WTC11 (cell line): ENCODE measurements around the gene APBB1. TPM values are rescaled to one million over a fixed set of nuclear protein-coding genes. Genes with fewer than 3 reads are reported as not detected.

Source experiments
- ATAC-seq: fragments of 200-7000 bp; cut with Tn5 transposase; 2 replicates; pipeline ENCODE4 v1.10.0; 2021; ENCODE audit warnings: mild to moderate bottlenecking, moderate library complexity
- CTCF ChIA-PET: fragments of 300-600 bp; sonication (Branson Sonifier 250); formaldehyde crosslinking; loops from one replicate; lab custom pipeline; 2021; ENCODE audit warnings: antibody characterized with exemption; lab: Charles Lee
- POLR2A ChIA-PET: fragments of 350-600 bp; sonication (Branson Sonifier 250); formaldehyde crosslinking; loops from one replicate; lab custom pipeline; 2021; ENCODE audit warnings: antibody characterized with exemption; lab: Charles Lee
- DNase-seq: peaks from one replicate; pipeline ENCODE4 v3.0.0; 2021; ENCODE audit warnings: low spot score
- H3K27ac Mint-ChIP-seq: 2 replicates; pipeline ENCODE4 v1.8.0; 2021; ENCODE audit warnings: mixed read lengths
- H3K27me3 Mint-ChIP-seq: 2 replicates; pipeline ENCODE4 v1.8.0; 2021; ENCODE audit warnings: low read depth, mild to moderate bottlenecking, moderate library complexity, mixed read lengths
- H3K36me3 Mint-ChIP-seq: 2 replicates; pipeline ENCODE4 v1.8.0; 2021; ENCODE audit warnings: mixed read lengths
- H3K4me1 Mint-ChIP-seq: 2 replicates; pipeline ENCODE4 v1.8.0; 2022; ENCODE audit warnings: mixed read lengths
- H3K4me3 Mint-ChIP-seq: 2 replicates; pipeline ENCODE4 v1.8.0; 2021; ENCODE audit warnings: mild to moderate bottlenecking, moderate library complexity, mixed read lengths
- H3K9me3 Mint-ChIP-seq: 2 replicates; pipeline ENCODE4 v1.8.0; 2021; ENCODE audit warnings: mixed read lengths
- AFF4 ChIP-seq: sonication (generic); formaldehyde crosslinking; IDR thresholded peaks from 2 replicates; pipeline ENCODE4 v1.8.1; 2023; ENCODE audit warnings: mild to moderate bottlenecking, missing genetic modification reagents, borderline replicate concordance
- CREB1 ChIP-seq: sonication (generic); formaldehyde crosslinking; IDR thresholded peaks from 2 replicates; pipeline ENCODE4 v1.8.0; 2023; ENCODE audit warnings: mild to moderate bottlenecking, missing genetic modification reagents
- ETV6 ChIP-seq: sonication (generic); formaldehyde crosslinking; IDR thresholded peaks from 2 replicates; pipeline ENCODE4 v1.8.1; 2022; ENCODE audit warnings: mild to moderate bottlenecking, missing genetic modification reagents
- FOXP4 ChIP-seq: sonication (generic); formaldehyde crosslinking; IDR thresholded peaks from 2 replicates; pipeline ENCODE4 v1.8.0; 2022; ENCODE audit warnings: mild to moderate bottlenecking, missing genetic modification reagents
- GABPB1 ChIP-seq: sonication (generic); formaldehyde crosslinking; IDR thresholded peaks from 2 replicates; pipeline ENCODE4 v1.8.1; 2023; ENCODE audit warnings: mild to moderate bottlenecking, missing genetic modification reagents
- HMGXB4 ChIP-seq: sonication (generic); formaldehyde crosslinking; IDR thresholded peaks from 2 replicates; pipeline ENCODE4 v1.8.1; 2023; ENCODE audit warnings: mild to moderate bottlenecking, moderate library complexity, missing genetic modification reagents
- KAT7 ChIP-seq: sonication (generic); formaldehyde crosslinking; IDR thresholded peaks from 2 replicates; pipeline ENCODE4 v1.8.1; 2023; ENCODE audit warnings: missing genetic modification reagents, mild to moderate bottlenecking, borderline replicate concordance
- NR2C2 ChIP-seq: sonication (generic); formaldehyde crosslinking; IDR thresholded peaks from 2 replicates; pipeline ENCODE4 v1.8.0; 2022; ENCODE audit warnings: mild to moderate bottlenecking, missing genetic modification reagents
- SMAD3 ChIP-seq: sonication (generic); formaldehyde crosslinking; IDR thresholded peaks from 2 replicates; pipeline ENCODE4 v1.8.0; 2022; ENCODE audit warnings: missing genetic modification reagents, mild to moderate bottlenecking, borderline replicate concordance
- SMAD4 ChIP-seq: sonication (generic); formaldehyde crosslinking; IDR thresholded peaks from 2 replicates; pipeline ENCODE4 v1.8.0; 2022; ENCODE audit warnings: mild to moderate bottlenecking, missing genetic modification reagents
- TCF7 ChIP-seq: sonication (generic); formaldehyde crosslinking; IDR thresholded peaks from 2 replicates; pipeline ENCODE4 v1.8.0; 2022; ENCODE audit warnings: mild to moderate bottlenecking, low read depth, missing genetic modification reagents, moderate library complexity
- ZBTB43 ChIP-seq: sonication (generic); formaldehyde crosslinking; IDR thresholded peaks from 2 replicates; pipeline ENCODE4 v1.8.1; 2023; ENCODE audit warnings: mild to moderate bottlenecking, missing genetic modification reagents
- ZNF423 ChIP-seq: fragments of 250-450 bp; sonication (Bioruptor Pico); IDR thresholded peaks from 2 replicates; pipeline ENCODE4 v2.1.2; 2022; ENCODE audit warnings: mild to moderate bottlenecking, moderate library complexity
- ZSCAN18 ChIP-seq: fragments of 250-450 bp; sonication (Bioruptor Pico); IDR thresholded peaks from 2 replicates; pipeline ENCODE4 v2.1.2; 2022; ENCODE audit warnings: mild to moderate bottlenecking, moderate library complexity
- total RNA-seq: library from RNA; stranded (reverse); gene quantifications from 3 replicates; pipeline ENCODE4 v1.2.3, GENCODE V29; 2021

APBB1 gene
- total RNA-seq, 1 experiment from 2014 or later = 32.1 TPM

GRCh38 chr11:6357222-6357621 lies 61.7 kb downstream of the APBB1 start (continued):
- no peak for TF ChIP-seq AFF4 (CRISPR knock-in tag)

- Mint-ChIP-seq H3K27me3 (no peaks in the 10 kb centered on the region), H3K36me3 (no peaks in the 10 kb centered on the region), H3K4me1 (peaks cover 5% of the 10 kb centered on the region), H3K27ac (no peak overlapping the region), H3K9me3 (no peaks in the 10 kb centered on the region), H3K4me3 (no peak overlapping the region)
- CTCF ChIA-PET = no interaction called here
- no peak for ATAC-seq
- TF ChIP-seq ZNF423 = no peak
- no peak for TF ChIP-seq SMAD3 (CRISPR knock-in tag)
- no peak for TF ChIP-seq ZBTB43
- TF ChIP-seq KAT7 = no peak
- no peak for TF ChIP-seq HMGXB4
- no peak for TF ChIP-seq SMAD4
- no peak for TF ChIP-seq FOXP4 (CRISPR knock-in tag)
- no peak for TF ChIP-seq NR2C2 (CRISPR knock-in tag)
- TF ChIP-seq TCF7 = no peak
- TF ChIP-seq ZSCAN18 = no peak
- no peak for TF ChIP-seq GABPB1 (CRISPR knock-in tag)
- no peak for TF ChIP-seq CREB1 (CRISPR knock-in tag)
- no peak for TF ChIP-seq ETV6
- POLR2A ChIA-PET = no interaction called here
- no peak for DNase-seq
Measured at GRCh38 chr11:6356503-6357055, 62.3 kb downstream of the APBB1 start.
